Smooth muscle cell (in vitro differentiated cells): Measurements from ENCODE around the gene DCTD. TPM values are rescaled to one million over a fixed set of nuclear protein-coding genes. Genes with fewer than 3 reads are reported as not detected.

Experiments
- DNase-seq: peaks from one replicate; lab custom pipeline; 2025; ENCODE audit not compliant: unreplicated experiment; lab: John Stamatoyannopoulos, UW
- H2AFZ ChIP-seq: fragments of 200-600 bp; sonication (generic); 2 replicates; pipeline ENCODE4 v1.6.0; 2016; ENCODE audit warnings: antibody characterized with exemption, low read depth, mild to moderate bottlenecking
- H3F3A ChIP-seq: fragments of 200-600 bp; sonication (generic); 2 replicates; pipeline ENCODE4 v1.6.0; 2017; ENCODE audit warnings: antibody characterized with exemption, low read depth
- H3K27ac ChIP-seq: fragments of 200-600 bp; sonication (generic); 2 replicates; pipeline ENCODE4 v1.5.1; 2016; ENCODE audit warnings: low read depth, mild to moderate bottlenecking
- H3K27me3 ChIP-seq: fragments of 200-600 bp; sonication (generic); 2 replicates; pipeline ENCODE4 v1.6.1; 2016; ENCODE audit warnings: low read depth, mild to moderate bottlenecking
- H3K36me3 ChIP-seq: fragments of 200-600 bp; sonication (generic); 2 replicates; pipeline ENCODE4 v1.5.1; 2016; ENCODE audit warnings: low read depth
- H3K4me1 ChIP-seq: fragments of 200-600 bp; sonication (generic); 2 replicates; pipeline ENCODE4 v1.5.1; 2016; ENCODE audit warnings: low read depth
- H3K4me2 ChIP-seq: fragments of 200-600 bp; sonication (generic); 2 replicates; pipeline ENCODE4 v1.6.0; 2016; ENCODE audit warnings: mild to moderate bottlenecking
- H3K4me3 ChIP-seq: fragments of 200-600 bp; sonication (generic); 2 replicates; pipeline ENCODE4 v1.5.1; 2016; ENCODE audit warnings: mild to moderate bottlenecking
- H3K79me2 ChIP-seq: fragments of 200-600 bp; sonication (generic); 2 replicates; pipeline ENCODE4 v1.6.0; 2016; ENCODE audit warnings: low read depth, mild to moderate bottlenecking
- H3K9ac ChIP-seq: fragments of 200-600 bp; sonication (generic); 2 replicates; pipeline ENCODE4 v1.6.0; 2016; ENCODE audit warnings: low read depth
- H3K9me3 ChIP-seq: fragments of 200-600 bp; sonication (generic); replicated peaks from 2 replicates; pipeline ENCODE4 v1.5.1; 2016; ENCODE audit warnings: low read depth
- H4K20me1 ChIP-seq: fragments of 200-600 bp; sonication (generic); 2 replicates; pipeline ENCODE4 v1.6.0; 2016; ENCODE audit warnings: low read depth
- CTCF ChIP-seq: fragments of 200-600 bp; sonication (generic); IDR thresholded peaks from 2 replicates; pipeline ENCODE4 v1.5.1; 2017; ENCODE audit warnings: borderline replicate concordance, mild to moderate bottlenecking, antibody characterized with exemption; ENCODE audit not compliant: insufficient read depth, poor library complexity, severe bottlenecking
- WGBS: methylation state at CpG from one replicate; pipeline ENCODE4 v1.1.7; 2016; ENCODE audit warnings: low lambda C conversion rate; 5-methylcytosine and 5-hydroxymethylcytosine counted together
- polyA plus RNA-seq: library from polyadenylated mRNA; unstranded; fragments of >200 nt; fragmentation: Nextera tagmentation; extraction: Ambion mirVana; gene quantifications from 2 replicates; pipeline ENCODE4 v1.2.1, GENCODE V29; 2016
- total RNA-seq: library from RNA; depleted of rRNA; stranded (reverse); fragments of >200 nt; gene quantifications from 2 replicates; pipeline ENCODE4 v1.2.3, GENCODE V29; 2014

DCTD gene
- total and polyA plus RNA-seq, 2 experiments from 2014 or later: 84.4 to 85.3 TPM

GRCh38 chr4:182872886-182873285 is 44.3 kb downstream of the DCTD start:
- TF ChIP-seq CTCF: no peak
- Histone ChIP-seq H3K27me3 (no peaks in the 10 kb centered on the region), H3K4me1 (no peaks in the 10 kb centered on the region), H3K36me3 (no peaks in the 10 kb centered on the region), H3K27ac (no peak overlapping the region), H3F3A (no peaks in the 10 kb centered on the region), H2AFZ (no peak overlapping the region), H3K4me2 (no peak overlapping the region), H3K4me3 (no peak overlapping the region), H3K9me3 (no peaks in the 10 kb centered on the region), H3K79me2 (no peaks in the 10 kb centered on the region), H4K20me1 (no peaks in the 10 kb centered on the region), H3K9ac (no peak overlapping the region)
- no peak for DNase-seq
- 96% methylated on average over 13 of the region's 13 CpGs for WGBS

- Histone ChIP-seq H3K9ac (no peak overlapping the region), H2AFZ (no peak overlapping the region), H3K36me3 (no peaks in the 10 kb centered on the region), H3K27ac (no peak overlapping the region), H4K20me1 (no peaks in the 10 kb centered on the region), H3K4me3 (no peak overlapping the region), H3K79me2 (no peaks in the 10 kb centered on the region), H3K4me2 (no peak overlapping the region), H3K4me1 (no peaks in the 10 kb centered on the region), H3K27me3 (no peaks in the 10 kb centered on the region), H3K9me3 (no peaks in the 10 kb centered on the region), H3F3A (no peaks in the 10 kb centered on the region)
- TF ChIP-seq CTCF: no peak
- no peak for DNase-seq
- 80% methylated on average over 9 of the region's 9 CpGs for WGBS
Measured at GRCh38 chr4:182871616-182872015, 45.6 kb downstream of the DCTD start.

GRCh38 chr4:182869697-182870096 is 47.5 kb downstream of the DCTD start:
- whole genome bisulfite sequencing: 90% methylated on average over 4 of the region's 4 CpGs

More at GRCh38 chr4:182869697-182870096, 47.5 kb downstream of the DCTD start:
- TF ChIP-seq CTCF: no peak
- Histone ChIP-seq H3K9me3 (no peaks in the 10 kb centered on the region), H2AFZ (no peak overlapping the region), H3K36me3 (no peaks in the 10 kb centered on the region), H3F3A (no peaks in the 10 kb centered on the region), H3K27me3 (no peaks in the 10 kb centered on the region), H3K27ac (no peak overlapping the region), H3K4me3 (no peak overlapping the region), H3K9ac (no peak overlapping the region), H3K79me2 (no peaks in the 10 kb centered on the region), H3K4me1 (peaks cover 10% of the 10 kb centered on the region), H3K4me2 (no peak overlapping the region), H4K20me1 (no peaks in the 10 kb centered on the region)
- no peak for DNase-seq
